MV-4-11 (cell line): ENCODE data around the gene NFKB2.

Experiments
- DNase-seq: peaks from one replicate; lab custom pipeline; 2025; lab: John Stamatoyannopoulos, UW

Gene NFKB2

DNA sequence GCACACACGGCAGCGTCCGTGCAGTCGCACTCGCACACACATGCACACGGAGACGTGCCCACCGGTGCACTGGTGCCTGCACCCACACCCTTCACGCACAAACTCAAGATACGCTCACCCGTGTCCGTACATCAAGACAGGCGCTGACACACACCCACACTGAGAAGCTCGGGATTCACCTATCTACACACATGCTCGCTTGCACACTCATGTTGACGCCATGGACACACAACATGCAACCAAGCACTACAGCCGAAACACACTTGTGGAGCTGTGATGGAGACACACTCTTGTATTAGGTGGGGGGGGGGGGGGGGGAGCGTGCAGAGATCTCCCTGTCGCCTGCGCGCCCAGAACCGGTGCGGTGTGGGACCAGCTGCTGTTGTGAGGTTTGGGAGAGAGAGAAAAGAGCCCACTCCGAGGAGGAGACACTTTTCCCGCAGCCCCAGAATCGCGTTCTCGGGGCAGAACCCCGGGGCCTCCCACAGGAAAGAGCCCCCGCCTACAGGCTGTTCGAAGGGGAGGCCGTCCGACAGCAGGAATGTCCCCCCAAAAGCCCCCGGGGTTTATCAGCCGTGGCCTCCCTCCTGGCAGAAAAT is 605 bp upstream of the NFKB2 start:
- peak; percentile 17 for DNase-seq

- no peak for DNase-seq
Measured at GRCh38 chr10:102396317-102396650, 779 bp downstream of the NFKB2 start.

DNA sequence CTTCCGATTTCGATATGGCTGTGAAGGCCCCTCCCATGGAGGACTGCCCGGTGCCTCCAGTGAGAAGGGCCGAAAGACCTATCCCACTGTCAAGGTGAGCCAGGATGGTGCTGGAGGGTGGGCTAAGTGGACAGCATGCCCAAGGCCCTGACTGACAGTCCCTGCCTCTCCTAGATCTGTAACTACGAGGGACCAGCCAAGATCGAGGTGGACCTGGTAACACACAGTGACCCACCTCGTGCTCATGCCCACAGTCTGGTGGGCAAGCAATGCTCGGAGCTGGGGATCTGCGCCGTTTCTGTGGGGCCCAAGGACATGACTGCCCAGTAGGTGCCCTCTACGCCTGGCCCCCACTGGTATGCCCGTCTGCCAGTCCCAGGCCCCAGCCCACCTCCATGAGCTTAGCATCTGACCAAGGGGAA is 1.2 kb downstream of the NFKB2 start:
- DNase-seq: no peak

- DNase-seq: no peak
Measured at GRCh38 chr10:102397222-102398171, 2.0 kb downstream of the NFKB2 start.

GRCh38 chr10:102398172-102399020 is 2.9 kb downstream of the NFKB2 start:
- no peak for DNase-seq

- peak; percentile 76 for DNase-seq
Measured at GRCh38 chr10:102399217-102400021, 3.9 kb downstream of the NFKB2 start.

DNA sequence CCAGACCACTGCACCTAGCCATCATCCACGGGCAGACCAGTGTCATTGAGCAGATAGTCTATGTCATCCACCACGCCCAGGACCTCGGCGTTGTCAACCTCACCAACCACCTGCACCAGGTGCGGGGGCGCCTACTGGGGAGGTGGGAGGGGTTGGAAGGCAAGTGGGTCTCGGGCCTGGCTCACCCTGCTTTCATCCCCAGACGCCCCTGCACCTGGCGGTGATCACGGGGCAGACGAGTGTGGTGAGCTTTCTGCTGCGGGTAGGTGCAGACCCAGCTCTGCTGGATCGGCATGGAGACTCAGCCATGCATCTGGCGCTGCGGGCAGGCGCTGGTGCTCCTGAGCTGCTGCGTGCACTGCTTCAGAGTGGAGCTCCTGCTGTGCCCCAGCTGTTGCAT is 4.6 kb downstream of the NFKB2 start:
- DNase-seq: no peak

DNA sequence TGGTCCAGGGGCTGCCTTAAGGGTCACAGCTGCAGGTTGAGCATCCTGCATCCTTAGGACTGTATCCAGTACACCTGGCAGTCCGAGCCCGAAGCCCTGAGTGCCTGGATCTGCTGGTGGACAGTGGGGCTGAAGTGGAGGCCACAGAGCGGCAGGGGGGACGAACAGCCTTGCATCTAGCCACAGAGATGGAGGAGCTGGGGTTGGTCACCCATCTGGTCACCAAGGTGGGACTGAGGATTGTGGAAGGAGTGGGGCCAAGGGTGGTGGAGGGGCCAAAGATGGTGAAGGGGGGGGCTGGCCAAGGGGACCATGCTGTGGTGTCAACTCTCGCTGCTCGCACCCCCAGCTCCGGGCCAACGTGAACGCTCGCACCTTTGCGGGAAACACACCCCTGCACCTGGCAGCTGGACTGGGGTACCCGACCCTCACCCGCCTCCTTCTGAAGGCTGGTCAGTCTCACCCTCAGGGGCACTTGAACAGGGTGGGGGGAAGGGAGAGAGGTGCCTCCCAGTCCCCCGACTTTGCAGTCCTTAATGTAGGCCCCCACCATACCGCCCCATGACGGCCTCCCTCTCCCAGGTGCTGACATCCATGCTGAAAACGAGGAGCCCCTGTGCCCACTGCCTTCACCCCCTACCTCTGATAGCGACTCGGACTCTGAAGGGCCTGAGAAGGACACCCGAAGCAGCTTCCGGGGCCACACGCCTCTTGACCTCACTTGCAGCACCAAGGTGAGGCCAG is 5.3 kb downstream of the NFKB2 start:
- no peak for DNase-seq

- DNase-seq: no peak
Measured at GRCh38 chr10:102401342-102401654, 5.8 kb downstream of the NFKB2 start.

GRCh38 chr10:102401735-102402511 is 6.4 kb downstream of the NFKB2 start:
- no peak for DNase-seq

DNA sequence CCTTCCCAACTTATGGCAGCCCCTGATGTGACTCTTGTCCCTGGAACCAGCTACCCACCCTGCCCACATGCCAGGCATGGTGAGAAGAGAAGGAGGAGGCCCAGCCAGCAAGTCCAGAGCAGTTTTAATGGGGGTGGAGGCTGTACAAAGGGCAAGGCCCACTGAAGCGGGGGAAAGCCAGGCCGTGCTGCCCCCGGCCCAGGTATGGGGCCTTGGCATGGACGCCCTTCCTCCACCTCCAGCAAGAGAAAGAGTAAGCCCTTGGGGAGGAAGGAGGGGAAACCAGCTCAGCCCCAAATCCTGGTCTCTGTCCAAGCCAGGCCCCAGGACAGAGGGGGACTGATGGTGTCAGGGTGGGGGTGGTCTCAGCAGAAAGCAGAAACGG is 7.0 kb downstream of the NFKB2 start:
- no peak for DNase-seq

GRCh38 chr10:102403115-102403514 is 7.6 kb downstream of the NFKB2 start:
- no peak for DNase-seq

GRCh38 chr10:102404361-102405107 is 9.0 kb downstream of the NFKB2 start:
- DNase-seq: no peak

GRCh38 chr10:102405108-102405571 is 9.6 kb downstream of the NFKB2 start:
- no peak for DNase-seq

DNA sequence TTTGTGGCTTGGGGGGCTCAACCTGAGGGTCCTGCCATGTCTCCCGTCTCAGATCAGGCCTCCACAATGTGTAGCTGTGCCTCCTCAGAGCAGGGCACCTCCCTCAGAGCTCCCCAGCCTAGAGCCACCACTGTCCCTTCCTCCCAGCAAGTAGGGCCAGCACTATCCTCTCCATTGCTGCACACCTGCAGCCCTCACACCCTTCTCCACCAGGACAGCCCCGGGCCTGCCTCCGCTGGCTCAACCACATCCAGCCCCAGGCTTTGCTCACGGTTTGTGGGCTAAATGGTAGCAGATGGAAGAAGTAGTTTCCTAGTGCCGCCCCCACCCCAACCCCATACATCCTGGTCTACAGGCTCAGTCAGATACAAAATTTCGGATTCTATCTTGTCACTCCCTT is 10.1 kb downstream of the NFKB2 start:
- no peak for DNase-seq

GRCh38 chr10:102406815-102407214 is 11.3 kb downstream of the NFKB2 start:
- no peak for DNase-seq

- no peak for DNase-seq
Measured at GRCh38 chr10:102407425-102408130, 12.1 kb downstream of the NFKB2 start.

GRCh38 chr10:102408131-102408727 is 12.7 kb downstream of the NFKB2 start:
- peak; percentile 54 for DNase-seq
